Measurements from ENCODE around the gene FILIP1L. TPM values are rescaled to one million over a fixed set of nuclear protein-coding genes. Genes with fewer than 3 reads are reported as not detected.
A peak's percentile ranks its signal among the peaks of the same experiment; 100 is the strongest.

The FILIP1L gene
- total and polyA plus RNA-seq, 2 of the 13 experiments (the other 11 are each of a cell fraction or from before 2014, with no cell fraction given), result 8.1 to 187 TPM

- TF ChIP-seq GMEB2 (CRISPR knock-in tag; IDR thresholded peaks at IDR 0.05; ENCODE audit: low read depth) (no peak), ZSCAN31 (CRISPR knock-in tag; IDR thresholded peaks at IDR 0.05; ENCODE audit: low read depth) (no peak), HES4 (CRISPR knock-in tag; IDR thresholded peaks at IDR 0.05; ENCODE audit: borderline replicate concordance) (no peak), TSC22D2 (CRISPR knock-in tag; IDR thresholded peaks at IDR 0.05; ENCODE audit: borderline replicate concordance) (no peak), CENPT (CRISPR knock-in tag; IDR thresholded peaks at IDR 0.05; ENCODE audit: low read depth) (no peak), HMGXB3 (CRISPR knock-in tag; IDR thresholded peaks at IDR 0.05; ENCODE audit: borderline replicate concordance) (no peak), HNF1B (CRISPR knock-in tag; IDR thresholded peaks at IDR 0.05) (no peak), ATF4 (CRISPR knock-in tag; IDR thresholded peaks at IDR 0.05) (peak in 1 of 2 experiments; percentile 65; a peak in 1 of 4 replicates), TCF12 (IDR thresholded peaks at IDR 0.05) (no peak), TCF12 (CRISPR knock-in tag; IDR thresholded peaks at IDR 0.05) (peak; percentile 75; the same call in 1 of the 2 replicates), ZNF337 (CRISPR knock-in tag; IDR thresholded peaks at IDR 0.05; ENCODE audit: borderline replicate concordance, low read depth) (no peak), ZNF430 (CRISPR knock-in tag; IDR thresholded peaks at IDR 0.05) (no peak), TBX2 (CRISPR knock-in tag; IDR thresholded peaks at IDR 0.05; ENCODE audit: borderline replicate concordance) (peak; percentile 79), TEF (CRISPR knock-in tag; IDR thresholded peaks at IDR 0.05) (no peak; the same call in 1 of the 2 replicates), KLF13 (CRISPR knock-in tag; IDR thresholded peaks at IDR 0.05) (no peak), ZNF776 (CRISPR knock-in tag; IDR thresholded peaks at IDR 0.05) (no peak), ZNF225 (CRISPR knock-in tag; IDR thresholded peaks at IDR 0.05) (no peak), ZBTB7B (CRISPR knock-in tag; IDR thresholded peaks at IDR 0.05) (peak; percentile 15; the same call in 1 of the 2 replicates), SP5 (CRISPR knock-in tag; IDR thresholded peaks at IDR 0.05; ENCODE audit: borderline replicate concordance, low read depth) (no peak), NR2C2 (CRISPR knock-in tag; IDR thresholded peaks at IDR 0.05; ENCODE audit: borderline replicate concordance) (no peak)
Measured at GRCh38 chr3:100075851-100076730, 38.2 kb downstream of the FILIP1L start (continued).

All from HepG2 (cell line).